Stimulated activated CD4-positive, alpha-beta T cell treated with anti-CD3 and anti-CD28 coated beads, TNF-alpha, amount 100 ng/mL, for 48 hours (primary cell): ENCODE data around the gene PFN4.

ENCODE experiments used
- DNase-seq, 3 donors: peaks; one replicate each; pipeline ENCODE4 v3.0.0-alpha.2; 2020; ENCODE audit warnings: low read depth in 3 of 3

Gene PFN4

DNA sequence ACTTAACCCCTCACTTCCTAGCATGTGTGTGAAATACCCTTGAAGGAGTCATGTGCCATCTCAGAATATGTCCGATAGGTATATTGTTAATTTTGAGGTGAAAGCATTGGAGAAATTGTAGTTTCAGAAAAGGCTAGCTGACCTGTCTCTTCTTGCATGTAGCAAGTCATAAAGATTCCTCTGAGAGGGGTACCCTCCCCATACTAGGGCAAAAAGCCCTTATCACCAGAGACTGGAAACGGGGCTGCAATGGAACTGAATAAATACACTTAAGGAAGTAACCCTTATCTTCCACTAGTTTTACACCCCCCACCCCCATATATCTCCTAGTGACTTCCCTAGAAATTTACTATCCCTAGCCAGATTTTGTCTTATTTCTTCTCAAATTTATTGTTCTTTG, 45.3 kb downstream of the PFN4 start:
- DNase-seq: no peak

DNA sequence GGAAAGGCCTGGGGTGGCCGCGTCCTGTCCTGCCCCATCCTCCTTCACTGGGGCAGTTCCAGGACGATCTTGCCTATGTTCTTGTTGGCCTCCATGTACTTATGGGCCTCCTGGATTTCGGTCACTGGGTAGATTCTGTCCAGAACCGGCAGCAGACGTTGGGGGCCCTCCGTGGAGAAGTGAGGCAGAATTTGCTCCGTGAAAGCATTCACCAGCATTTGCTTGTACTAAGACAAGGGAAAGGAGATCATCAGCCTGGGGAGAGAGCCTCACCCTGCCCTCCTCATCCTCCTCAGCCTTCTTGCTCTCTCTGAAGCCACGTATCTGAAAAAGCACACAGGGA, 45.6 kb downstream of the PFN4 start:
- DNase-seq: no peak

GRCh38 chr2:24076849-24077534, 46.1 kb downstream of the PFN4 start:
- peak in 1 of 3 donors; percentile 51 for DNase-seq

DNA sequence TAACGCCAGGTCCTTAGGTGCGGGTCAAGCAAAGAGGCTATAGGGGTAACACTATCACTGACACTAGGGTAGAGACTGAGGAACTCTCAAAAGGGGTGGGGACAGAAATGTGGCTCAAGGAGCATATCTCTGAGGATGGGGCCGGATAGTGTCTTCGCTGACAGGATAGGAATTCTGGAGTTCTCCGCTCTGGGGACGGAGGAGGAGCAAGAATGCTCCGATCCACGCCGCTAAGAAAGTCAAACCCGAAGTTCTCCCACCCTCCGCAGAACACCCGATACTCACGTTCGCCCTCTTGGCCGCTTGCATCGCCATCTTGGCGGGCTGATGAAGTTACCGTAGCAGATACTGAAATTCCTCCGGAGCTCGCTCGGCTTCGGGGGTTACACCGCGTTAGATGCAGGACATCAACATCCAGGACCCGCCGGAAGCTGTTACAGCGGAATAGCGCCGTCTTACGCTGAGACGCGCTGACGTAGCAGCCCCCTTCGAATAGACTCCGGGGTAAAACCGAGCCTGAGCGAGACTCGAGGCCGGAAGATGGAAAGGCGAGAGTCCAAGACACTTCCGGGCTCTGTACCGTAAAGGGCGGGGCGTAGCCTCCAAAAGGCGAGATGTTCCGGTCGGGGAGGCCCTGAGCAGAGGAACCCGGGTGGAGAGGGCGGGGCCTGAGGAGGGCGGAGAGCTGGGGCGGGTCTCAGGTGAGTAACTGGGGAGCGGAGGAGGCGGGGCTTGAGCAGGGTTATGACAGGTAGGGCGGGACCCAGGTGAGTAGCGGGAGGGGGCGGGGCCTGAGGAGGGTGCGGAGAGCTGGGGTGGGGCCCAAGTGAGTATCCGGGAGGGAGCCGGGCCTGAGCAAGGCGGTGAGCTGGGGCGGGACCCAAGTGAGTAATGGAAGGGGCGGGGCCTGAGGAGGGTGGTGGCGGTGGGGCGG, 47.0 kb downstream of the PFN4 start, which contains the start of gene SF3B6:
TSS of gene SF3B6 (minus strand) at position 412 of the 934 bp plus-strand sequence. CDS start at position 315, 97 bp downstream.
- DNase-seq: peak; percentile 97 to 100 (median 99)

DNA sequence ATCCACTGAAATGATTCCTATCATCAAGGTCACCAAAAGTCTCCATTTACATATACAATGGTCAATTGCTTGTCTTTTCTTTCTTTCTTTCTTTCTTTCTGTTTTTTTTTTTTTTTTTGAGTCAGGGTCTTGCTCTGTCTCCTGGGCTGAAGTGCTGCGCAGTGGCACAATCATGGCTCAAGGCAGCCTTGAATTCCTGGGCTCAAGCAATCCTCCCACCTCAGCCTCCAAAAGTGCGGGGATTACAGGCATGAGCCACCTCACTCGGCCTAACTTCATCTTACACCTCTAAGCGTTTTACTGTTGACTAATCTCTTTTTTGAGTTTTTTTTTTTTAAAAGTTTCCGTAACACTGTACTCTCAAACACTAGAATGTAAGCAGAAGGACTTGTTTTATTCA, 47.9 kb downstream of the PFN4 start:
- no peak for DNase-seq

DNA sequence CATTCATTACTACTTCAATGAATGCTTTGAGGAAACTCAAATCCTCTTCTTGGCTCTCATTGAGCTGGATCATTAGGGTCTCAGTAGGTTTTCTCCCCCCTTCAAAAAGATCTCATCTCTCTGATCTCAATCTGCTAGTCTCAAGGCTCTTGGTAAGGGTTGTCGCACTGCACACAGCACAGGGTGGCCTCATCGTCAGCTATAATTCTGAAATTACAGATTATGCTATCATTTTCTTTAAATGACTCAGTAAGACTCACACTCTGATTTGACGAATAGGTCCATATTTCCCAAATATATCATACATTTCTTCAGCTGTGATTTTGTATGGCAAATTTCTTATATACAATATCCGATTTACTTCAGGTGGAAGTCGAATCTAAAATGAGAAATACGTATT, 49.3 kb downstream of the PFN4 start:
- DNase-seq: no peak

GRCh38 chr2:24072259-24072658, 50.9 kb downstream of the PFN4 start:
- DNase-seq: no peak

GRCh38 chr2:24065341-24065740, 57.8 kb downstream of the PFN4 start:
- DNase-seq: no peak
